COR-L47 (cell line): ENCODE measurements around the gene FHL1.
A peak's percentile ranks its signal among the peaks of the same experiment; 100 is the strongest.
"Not testable (repeated sequence)": the region's sequence is repeated elsewhere in the genome, so short reads cannot be mapped to it uniquely, and the experiment has no call there.

Experiments used
- DNase-seq: peaks from one replicate; lab custom pipeline; 2025; lab: John Stamatoyannopoulos, UW

FHL1 gene

DNA sequence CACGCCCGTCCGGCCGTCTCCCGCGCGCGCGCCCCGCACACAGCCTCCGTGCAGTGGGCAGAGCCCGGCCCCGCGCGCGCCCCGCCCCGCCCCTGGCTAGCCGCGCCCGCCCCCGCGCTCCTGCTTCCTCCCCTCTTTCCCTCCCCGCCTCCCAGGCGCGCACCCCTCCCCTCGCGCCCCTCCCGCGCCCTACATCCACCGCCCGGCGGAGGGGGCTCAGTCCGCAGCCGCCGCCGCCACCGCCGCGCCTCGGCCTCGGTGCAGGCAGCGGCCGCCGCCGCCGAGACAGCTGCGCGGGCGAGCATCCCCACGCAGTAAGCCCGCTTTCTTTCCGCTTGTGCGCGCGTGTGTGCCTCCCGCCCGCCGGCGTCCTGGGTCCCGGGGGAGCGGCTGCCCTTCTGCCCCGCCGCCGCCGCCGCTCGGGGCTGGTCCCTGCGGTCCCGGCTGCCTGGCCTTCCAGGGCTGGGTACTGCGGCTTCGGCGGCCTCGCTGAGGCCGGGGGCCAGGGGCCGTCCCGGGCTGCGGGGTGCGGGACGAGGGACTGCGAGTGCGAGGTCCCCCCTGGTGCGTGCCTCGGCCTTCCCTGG lies at the start of gene FHL1:
Gene FHL1, plus strand, starts transcription at position 219 of the 587 bp plus-strand sequence.
- peak; percentile 33 for DNase-seq

DNA sequence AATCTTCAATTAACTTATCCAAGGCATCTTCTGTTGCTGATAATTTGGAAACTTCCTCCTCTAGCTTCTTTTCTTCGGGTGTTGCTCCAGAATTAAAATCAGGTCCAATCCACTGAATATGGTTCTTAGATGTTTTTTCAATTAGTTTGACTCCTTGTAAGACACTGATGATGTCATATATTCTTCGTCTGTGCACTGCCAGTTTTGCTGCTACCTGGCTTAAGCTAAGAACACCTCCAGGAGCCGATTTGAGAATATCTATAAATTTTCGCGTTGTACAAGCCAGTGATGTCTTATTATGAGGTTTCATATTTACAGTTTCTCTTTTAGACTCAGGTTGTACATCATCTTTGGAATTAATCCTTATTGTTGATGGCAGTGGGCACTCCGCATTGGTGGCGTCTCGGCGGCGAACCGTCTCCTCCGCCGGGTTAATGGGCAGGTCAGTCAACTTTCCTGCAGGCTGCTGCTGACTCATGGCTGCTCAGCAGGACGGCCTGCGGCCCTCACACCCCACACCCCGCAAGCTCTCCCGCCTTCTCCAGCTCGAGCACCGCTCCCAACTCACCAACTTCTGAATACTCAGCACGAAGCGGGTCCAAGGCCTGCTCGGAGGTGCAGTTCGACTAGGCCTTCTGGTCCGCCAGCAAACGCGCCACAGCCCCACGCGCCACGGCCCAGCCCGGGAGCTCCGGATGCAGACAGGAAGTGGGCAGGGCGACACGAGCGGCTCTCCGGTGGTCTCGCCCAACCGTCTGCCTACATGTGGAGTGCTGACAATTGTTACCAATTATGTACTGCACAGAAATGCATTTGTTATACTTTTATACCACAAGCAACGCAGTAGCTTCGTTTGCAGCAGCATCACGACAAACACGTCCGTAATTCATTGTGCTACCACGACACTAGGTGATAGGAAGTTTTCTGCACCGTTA lies 49.2 kb upstream of the FHL1 start:
- no peak for DNase-seq

DNA sequence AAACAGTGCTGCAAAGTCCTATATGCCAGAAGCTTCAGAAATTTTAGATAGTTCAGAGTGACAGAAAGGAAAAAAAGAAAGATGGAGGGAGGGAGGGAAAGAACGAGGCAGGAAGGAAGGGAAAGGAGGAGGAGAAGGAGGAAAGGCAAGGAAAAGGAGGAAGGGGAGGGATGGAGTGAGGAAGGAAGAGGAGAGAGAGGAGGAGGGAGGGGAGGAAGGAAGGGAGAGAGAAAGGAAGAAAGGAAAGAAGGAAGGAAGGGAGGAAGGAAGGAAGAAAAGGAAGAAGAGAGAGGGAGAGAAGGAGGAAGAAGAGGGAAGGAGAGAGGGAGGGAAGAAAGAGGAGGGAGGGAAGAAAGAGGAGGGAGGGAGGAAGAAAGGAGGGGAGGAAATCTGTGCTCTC lies 42.4 kb upstream of the FHL1 start:
- no peak for DNase-seq

DNA sequence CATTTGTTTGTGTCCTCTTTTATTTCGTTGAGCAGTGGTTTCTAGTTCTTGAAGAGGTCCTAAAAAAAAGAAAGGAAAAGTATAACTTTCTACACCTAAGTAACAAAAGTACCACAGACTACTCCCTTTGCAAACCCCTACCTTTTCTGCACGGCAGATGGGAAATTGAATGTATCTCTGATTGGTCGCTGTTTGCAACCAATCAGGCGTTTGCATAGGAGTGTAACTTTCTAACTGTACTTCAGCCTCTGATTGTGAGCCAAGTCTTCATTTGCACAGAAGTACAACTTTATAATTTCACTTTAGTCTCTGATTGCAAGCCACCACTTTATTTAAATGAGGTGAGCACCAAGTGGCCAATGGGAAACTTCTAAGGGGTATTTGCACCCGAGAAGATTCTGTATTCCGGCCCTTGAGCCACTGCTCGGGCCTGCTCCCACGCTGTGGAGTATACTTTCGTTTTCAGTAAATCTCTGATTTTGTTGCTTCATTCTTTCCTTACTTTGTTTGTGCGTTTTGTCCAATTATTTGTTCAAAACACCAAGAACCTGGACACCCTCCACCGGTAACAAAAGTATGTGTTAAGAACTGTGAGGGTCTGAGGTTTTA lies 40.3 kb upstream of the FHL1 start:
- DNase-seq = no peak

DNA sequence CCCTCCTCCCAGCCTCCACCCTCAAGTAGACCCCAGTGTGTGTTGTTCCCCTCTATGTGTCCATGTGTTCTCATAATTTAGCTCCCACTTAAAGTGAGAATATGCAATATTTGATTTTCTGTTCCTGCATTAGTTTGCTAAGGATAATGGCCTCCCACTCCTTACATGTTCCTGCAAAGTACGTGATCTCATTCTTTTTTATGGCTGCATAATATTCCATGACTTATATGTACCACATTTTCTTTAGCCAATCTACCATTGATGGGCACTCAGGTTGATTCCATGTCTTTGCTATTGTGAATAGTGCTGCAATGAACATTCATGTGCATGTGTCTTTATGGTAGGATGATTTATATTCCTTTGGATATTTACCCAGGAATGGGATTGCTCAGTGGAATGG lies 38.4 kb upstream of the FHL1 start:
- DNase-seq = not testable (repeated sequence)

DNA sequence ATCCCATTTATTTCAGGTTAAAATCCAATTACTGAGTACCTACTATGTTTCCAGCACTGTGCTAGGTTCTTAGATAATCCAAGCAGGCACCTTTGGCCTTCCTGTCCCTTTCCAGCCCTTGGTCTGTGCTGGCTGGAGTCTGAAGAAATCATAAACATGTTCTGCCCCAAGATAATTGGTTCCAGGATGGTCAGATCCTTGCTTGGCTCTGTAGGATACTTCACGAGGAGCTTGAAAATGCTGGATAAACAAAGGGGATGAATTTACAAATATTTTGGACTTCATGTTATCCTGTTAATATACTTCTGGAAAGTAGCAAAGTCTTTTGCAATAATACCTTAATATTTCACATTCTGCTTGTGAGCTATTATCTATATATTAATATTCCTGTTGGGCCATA lies 35.0 kb upstream of the FHL1 start:
- no peak for DNase-seq

DNA sequence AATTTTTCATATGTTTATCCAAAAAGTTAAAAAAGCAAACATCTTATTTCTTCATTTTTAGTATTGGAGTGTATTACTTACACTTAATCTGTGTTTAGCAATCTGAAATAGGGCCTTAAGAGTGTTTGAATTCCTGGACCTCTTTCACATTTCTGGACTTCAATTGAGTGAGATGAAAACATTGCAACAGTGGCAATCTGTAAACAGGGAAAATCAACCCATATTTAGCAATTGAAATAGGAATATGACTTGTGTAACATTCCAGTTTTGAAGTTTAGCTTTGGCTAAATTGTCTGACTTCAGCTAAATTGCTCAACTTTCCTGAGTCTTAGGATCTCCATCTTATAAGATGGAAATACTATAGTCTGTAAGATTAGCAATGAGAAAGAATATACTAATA lies 34.6 kb upstream of the FHL1 start:
- DNase-seq = no peak

DNA sequence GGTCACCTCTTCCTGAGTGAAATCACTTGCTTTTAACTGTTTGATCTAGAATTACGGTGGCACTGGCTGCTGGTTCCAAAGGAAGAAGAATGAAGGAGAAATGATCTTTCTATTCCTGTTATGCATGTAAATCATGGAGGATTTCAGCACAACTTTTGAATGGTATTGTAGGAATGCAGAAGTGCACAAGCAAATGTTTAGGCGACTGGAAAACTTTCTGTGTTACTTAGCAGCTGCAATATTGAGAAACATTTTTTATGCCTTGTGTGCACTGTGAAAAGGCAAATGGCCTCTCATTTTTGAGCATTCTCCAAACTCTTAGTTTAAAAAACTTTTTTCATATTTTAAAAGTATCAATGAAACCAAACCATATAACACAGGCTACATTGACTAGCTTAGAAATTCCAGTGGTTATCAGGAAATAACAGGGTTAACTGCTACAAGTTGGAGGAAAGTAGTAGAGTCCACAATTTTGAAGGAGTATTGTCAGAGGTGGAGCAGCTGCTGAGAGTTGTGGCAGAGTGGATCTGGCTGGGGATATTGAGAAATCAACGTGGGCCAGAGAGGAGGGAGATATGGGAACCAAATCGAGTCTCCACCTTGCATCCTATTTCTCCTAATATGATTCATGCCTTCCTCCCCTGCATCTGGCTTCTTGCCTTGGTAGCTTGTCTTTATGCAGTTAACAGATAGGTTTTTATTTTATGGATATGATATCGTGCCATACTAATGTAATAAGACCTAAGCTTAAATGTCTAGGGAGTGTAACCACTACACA lies 32.0 kb upstream of the FHL1 start:
- DNase-seq = no peak

DNA sequence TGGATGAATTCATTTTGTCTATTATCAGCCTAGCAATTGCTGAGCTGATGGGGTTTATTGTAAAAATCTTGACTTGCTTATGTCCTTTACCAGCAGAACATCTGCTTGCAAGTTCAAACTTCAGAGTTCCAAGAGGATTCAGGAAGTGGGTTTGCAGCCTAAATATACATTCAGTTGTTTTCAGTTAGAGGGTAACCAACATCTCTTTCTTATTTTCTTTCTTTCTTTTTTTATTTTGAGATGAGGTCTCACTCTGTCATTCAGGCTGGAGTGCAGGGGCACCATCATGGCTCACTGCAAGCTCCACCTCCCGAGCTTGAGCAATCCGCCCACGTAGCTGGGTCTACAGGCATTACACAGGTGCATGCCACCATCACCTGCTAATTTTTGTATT lies 31.4 kb upstream of the FHL1 start:
- DNase-seq = no peak

DNA sequence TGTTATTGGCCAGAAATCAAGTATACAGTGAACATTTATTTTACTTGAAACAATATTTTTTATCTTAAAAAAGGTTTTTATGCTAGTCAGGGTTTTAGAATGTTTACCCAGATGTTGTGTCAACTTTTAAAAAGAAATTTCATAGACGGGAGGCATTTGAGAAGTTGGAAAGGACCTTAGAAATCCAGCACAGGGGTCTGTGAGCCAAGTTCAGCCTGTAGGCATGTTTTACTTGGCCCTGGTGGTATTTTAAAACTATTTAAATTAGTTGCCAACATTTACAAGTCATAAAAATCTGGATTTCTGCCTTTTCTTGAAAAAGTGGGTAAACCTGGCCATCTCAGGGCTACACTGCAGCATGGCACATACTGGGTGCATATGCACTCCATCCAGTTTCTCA lies 25.5 kb upstream of the FHL1 start:
- no peak for DNase-seq

DNA sequence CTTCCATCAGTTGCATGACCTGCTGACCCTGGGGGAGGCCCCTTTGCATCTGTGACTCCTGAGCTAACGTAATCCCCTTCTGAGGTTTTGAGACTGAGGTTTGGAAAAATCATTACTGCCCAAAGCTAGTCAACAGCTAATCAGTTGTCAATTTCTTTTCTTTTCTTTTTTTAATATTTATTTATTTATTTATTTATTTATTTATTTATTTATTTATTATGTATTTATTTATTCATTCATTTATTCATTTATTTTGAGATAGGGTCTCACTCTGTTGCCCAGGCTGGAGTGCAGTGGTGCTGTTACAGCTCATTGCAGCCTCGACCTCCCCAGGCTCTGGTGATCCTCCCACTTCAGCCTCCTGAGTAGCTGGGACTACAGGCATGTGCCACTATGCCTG lies 25.1 kb upstream of the FHL1 start:
- DNase-seq = no peak

DNA sequence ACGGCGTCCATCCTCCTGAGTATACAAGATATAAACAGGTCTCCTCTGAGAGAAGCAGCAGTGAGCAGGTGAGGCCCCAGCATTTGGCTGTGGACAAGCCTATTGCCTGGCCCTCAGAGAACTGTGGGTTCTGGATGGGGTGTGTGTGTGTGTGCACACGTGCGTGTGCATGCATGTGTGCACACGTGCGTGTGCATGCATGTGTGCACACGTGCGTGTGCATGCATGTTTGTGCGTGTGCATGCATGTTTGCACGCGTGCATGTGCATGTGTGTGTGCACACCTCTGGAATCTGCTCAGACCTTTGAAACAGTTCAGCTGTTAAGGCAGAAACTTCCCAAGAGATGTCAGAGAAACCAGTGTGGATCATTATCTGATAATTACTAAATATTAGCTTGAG lies 22.2 kb upstream of the FHL1 start:
- DNase-seq = no peak

DNA sequence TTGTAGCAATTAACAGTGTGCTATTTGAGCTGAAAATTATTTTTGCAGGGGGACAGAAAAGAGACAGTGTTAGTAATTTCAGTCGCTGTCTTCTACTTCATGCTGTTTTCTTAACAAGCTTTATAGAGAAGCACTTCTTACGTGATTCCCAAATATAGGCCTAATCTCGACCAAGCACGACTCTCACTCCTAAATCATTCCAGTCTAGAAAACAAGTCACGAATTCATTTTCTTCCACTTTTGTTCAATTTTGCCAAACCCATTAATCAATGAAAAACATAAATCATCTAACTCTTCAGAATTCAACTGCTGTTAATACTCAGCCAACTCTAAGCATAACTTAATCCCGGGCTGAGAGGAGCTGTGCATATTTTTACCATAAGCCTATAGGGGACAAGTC lies 21.0 kb upstream of the FHL1 start:
- no peak for DNase-seq

DNA sequence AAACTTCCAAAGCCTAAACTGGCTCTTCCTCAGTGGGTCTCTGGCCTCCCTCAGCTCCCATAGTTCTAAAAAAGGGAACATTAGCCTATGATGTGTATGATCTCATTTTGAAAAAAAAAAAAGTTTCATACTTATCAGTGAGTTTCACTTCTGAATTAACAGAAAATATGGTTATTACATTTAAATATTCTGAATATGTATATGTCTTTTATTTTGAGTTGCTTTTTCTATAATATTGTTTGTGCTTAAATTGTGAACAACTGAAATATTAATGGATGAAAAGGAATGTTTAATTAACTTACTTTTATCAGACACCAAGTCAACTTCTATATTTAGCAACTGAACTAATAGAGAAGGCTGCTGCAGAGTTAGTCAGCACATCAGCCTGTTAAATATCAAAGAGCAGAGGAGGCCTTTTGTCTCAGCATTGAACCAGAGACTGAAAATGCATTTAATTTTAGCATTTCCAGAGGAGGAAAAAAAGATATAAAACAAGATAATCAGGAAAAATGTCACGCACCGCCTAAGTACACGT lies 20.4 kb upstream of the FHL1 start:
- DNase-seq = no peak

DNA sequence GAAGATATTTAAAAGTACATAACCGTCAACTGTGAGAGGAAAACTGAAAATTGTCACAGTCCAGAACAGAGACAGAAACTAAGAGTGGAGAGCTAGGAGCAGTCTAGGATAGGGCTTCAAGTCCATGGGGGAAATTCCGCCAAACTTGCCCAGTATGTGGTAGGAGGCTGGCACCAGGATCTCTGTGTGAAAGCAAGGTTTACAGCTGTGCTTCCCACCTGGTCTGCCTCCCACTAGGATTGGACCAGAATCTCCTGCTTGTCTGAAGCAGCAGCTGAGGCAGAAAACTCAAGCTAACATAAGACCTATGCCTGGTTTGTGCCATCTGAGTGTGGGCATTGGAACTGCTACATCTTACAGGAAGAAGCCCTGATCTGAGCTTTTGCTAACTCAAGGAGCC lies 18.6 kb upstream of the FHL1 start:
- DNase-seq = no peak

DNA sequence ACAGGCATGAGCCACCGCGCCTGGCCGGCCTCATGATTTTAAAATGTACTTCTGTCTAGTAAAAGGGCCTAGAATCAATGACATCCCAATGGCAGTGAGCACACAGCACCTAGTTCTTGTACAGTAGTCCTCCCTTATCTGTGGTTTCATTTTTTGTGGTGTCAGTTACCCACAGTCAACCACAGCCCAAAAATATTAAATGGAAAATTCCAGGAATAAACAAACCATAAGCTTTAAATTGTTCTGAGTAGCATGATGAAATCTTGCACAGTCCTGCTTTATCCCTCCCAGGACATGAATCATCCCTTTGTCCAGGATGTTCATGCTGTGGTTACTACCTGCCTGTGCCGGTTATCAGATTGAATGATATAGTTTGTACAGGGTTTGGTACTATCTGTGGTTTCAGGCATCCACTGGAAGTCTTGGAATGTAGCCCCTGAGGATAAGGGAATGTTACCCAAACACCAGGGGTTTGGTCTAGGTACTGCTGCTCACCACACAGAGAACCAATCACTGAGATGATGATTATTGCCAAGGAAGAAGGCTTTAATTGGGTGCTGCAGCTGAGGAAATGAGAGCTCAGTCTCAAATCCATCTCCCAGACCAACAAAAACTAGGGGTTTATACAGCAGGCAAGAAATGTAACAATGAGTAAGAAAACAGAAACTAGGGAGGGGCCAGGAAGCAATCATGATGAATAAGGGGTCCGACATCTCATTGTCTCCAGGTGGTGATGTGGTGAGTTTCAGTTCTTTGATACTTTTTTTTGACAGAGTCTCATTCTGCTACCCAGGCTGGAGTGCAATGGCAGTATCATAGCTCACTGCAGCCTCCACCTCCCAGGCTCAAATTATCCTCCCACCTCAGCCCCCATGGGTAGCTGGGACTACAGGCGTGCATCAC lies 16.2 kb upstream of the FHL1 start:
- DNase-seq = no peak

DNA sequence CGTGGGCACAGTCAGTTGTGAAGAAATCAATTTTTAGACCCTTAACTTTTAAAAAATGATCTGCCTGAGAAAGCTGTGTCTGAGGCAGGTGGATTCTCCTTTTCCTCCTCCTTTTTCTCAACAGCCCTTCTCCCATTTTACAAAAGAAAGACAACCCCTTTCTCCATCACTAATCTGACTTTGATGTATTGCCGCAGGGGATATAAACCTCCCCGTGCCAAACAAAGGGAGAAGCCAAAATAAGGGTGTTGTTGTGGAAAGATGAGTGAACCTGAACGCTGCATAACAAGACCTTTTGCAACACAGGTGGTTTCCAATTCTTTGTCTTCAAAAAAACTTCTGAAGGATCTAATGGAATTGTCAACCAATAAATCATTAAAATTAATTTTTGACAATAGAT lies 8.4 kb upstream of the FHL1 start:
- DNase-seq = no peak

DNA sequence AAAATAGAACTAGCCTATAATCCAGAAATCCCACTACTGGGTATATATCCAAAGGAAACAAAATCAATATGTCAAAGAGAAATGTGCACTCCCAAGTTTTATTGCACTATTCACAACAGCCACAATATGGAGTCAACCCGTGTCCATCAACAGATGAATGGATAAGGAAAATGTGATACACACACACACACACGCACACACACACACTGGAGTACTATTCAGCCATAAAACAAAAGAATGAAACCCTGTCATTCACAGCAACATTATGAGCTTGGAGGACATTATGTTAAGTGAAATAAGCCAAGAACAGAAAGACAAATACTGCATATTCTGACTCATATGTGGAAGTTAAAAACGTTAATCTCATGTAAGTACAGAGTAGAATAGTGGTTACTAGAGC lies 5.8 kb upstream of the FHL1 start:
- no peak for DNase-seq

DNA sequence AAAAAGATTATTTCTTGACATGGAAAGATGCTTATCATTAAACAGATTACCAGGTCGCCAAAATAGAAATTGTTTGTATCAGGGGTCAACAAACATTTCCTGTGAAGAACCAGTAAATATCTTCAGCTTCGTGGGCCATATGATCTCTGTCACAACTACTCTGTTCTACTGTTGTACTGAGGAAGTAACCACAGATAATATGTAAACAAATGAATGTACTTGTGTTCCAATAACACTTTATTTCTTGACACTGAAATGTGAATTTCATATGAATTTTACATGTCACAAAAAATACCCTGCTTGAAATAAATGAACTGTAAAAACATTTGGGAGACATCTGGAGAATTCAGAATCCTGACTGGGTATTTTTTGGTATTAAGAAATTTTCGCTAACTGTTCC lies 4.7 kb upstream of the FHL1 start:
- no peak for DNase-seq

DNA sequence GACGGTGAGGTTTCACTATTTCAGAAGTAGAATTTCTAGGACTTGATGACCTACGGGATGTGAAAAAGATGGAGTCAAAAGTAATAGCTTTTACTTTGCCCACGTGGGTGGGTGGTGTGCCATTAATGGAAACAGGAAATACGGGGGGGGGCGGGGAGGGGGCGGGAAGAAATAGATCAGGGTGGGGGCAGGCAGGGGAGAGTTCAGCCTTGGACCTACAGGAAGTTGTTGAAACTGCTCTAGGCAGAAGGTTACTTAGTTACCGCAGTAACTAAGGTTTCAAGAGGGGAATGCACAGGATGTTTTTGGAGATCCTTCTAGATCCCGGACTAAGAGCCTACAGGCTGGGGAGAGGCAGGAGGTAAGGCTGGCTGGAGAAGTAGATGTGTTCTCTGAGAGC lies 3.6 kb upstream of the FHL1 start:
- no peak for DNase-seq

DNA sequence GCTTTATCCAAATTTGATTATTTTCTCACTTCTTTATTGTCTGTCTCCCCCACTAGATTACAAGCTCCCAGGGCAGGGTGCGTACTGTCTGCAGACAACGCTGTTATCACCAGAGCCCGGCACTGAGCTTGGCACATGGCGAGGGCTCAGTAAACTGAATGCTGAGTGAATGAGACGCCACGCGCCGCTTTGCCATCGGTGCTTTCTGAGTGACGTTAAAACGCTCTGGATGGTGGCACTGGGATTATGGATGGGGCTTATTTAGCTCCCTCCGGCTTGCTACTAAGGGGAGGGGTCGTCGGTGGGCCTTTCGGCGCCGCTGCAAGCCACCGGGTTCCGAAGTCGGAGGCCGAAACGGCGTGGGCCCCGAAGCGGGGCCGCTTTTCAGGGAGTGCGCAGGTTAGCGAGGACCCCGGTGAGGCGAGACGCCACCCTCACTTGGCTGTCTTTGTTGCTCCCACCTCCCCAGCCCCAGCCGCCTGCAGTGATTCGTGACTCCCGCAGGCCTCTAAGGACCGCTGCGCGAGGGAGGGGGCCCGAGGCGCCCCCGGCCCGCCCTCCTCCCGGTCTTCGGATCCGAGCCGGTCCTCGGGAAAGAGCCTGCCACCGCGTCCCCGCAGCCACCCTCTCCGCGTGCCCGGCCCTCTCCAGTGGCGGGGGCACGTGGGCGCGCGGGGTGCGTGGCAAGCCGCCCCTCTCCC lies 569 bp upstream of the FHL1 start:
- no peak for DNase-seq
